Subcutaneous adipose tissue (tissue), 4 donors: ENCODE data around the gene TCEAL9. TPM values are rescaled to one million over a fixed set of nuclear protein-coding genes. Genes with fewer than 3 reads are reported as not detected.

Experiments used
- CTCF ChIP-seq: fragments of 450-650 bp; IDR thresholded peaks from one replicate; pipeline ENCODE4 v1.5.1; 2016; ENCODE audit warnings: low read depth, mild to moderate bottlenecking, control low read depth, antibody characterized with exemption, moderate library complexity
- total RNA-seq, 4 donors: library from RNA; depleted of rRNA; stranded (reverse); fragments of >200 nt; gene quantifications; one replicate each; pipeline ENCODE4 v1.1.0, GENCODE V29; 2016

The TCEAL9 gene
- total RNA-seq, 4 donors from 2014 or later = 38.8 to 90.0 (median 60.0) TPM

GRCh38 chrX:103360916-103361315 lies 4.6 kb downstream of the TCEAL9 start:
- TF ChIP-seq CTCF = no peak

GRCh38 chrX:103361798-103362197 lies 5.5 kb downstream of the TCEAL9 start:
- TF ChIP-seq CTCF = no peak

GRCh38 chrX:103362474-103362873 lies 6.2 kb downstream of the TCEAL9 start:
- TF ChIP-seq CTCF = no peak

- no peak for TF ChIP-seq CTCF
Observed at GRCh38 chrX:103363046-103363445, 6.7 kb downstream of the TCEAL9 start.

- no peak for TF ChIP-seq CTCF
Observed at GRCh38 chrX:103367502-103367901, 11.2 kb downstream of the TCEAL9 start.

GRCh38 chrX:103369479-103369878 lies 13.2 kb downstream of the TCEAL9 start:
- no peak for TF ChIP-seq CTCF

GRCh38 chrX:103372886-103373285 lies 16.6 kb downstream of the TCEAL9 start:
- no peak for TF ChIP-seq CTCF
